ENCODE results near the gene TPSB2. TPM values are rescaled to one million over a fixed set of nuclear protein-coding genes. Genes with fewer than 3 reads are reported as not detected.
A peak's percentile ranks its signal among the peaks of the same experiment; 100 is the strongest.

TPSB2 gene
- total and polyA plus RNA-seq, 2 experiments from 2014 or later, result not detected

DNA sequence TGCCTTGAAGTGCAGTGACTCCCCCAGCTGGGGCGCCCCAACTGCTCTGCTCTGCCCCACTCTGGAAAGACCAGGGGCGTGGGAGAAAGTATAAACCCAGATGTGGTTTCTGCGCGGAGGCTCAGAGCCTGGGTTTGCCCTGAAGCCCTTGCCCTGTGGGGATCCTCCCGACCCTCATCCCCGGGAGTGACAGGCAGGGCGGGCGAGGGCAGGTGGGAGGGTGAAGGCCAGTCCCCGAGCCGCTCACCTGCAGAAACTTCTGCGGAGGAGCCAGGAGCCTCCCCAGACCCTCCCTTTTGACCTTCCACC lies 29.7 kb upstream of the TPSB2 start:
- no peak for DNase-seq
- TF ChIP-seq EZH2 (IDR thresholded peaks at IDR 0.05; ENCODE audit: insufficient read depth, poor library complexity, severe bottlenecking), result no peak
- no peak for TF ChIP-seq EZH2phosphoT487 (IDR thresholded peaks at IDR 0.05; ENCODE audit: insufficient read depth, low read depth)
- H3K9me3 ChIP-seq (ENCODE audit: low read depth), result no peaks in the 10 kb centered on the region
- in situ Hi-C loops (cut with MboI), result no loop called here
- H3K9me2 ChIP-seq (ENCODE audit: insufficient read depth), result no peaks in the 10 kb centered on the region
- 4 to 6% methylated on average over 11 of the region's 11 CpGs for WGBS, 2 experiments (ENCODE audit: low coverage in 1 of 2, low lambda C conversion rate in 2 of 2, missing lambda C conversion rate in 2 of 2)
- no peak overlapping the region for H3K9ac ChIP-seq
- H3K4me2 ChIP-seq (ENCODE audit: unreplicated experiment), result no peak overlapping the region
- no peaks in the 10 kb centered on the region for H3K4me1 ChIP-seq (ENCODE audit: insufficient read depth)
- peaks cover 21% of the 10 kb centered on the region for H3K27me3 ChIP-seq (replicated peaks; ENCODE audit: insufficient read depth)
- no peak overlapping the region for H3K27ac ChIP-seq
- H3K79me2 ChIP-seq (ENCODE audit: insufficient read depth), result no peaks in the 10 kb centered on the region
- no peak overlapping the region for H2AFZ ChIP-seq
- no peaks in the 10 kb centered on the region for H3K36me3 ChIP-seq (ENCODE audit: low read depth)
- H3K4me3 ChIP-seq, result no peak overlapping the region
- no peaks in the 10 kb centered on the region for H3F3A ChIP-seq (ENCODE audit: insufficient read depth)
- H4K20me1 ChIP-seq (ENCODE audit: insufficient read depth), result no peaks in the 10 kb centered on the region

GRCh38 chr16:1258906-1259759 lies 29.1 kb upstream of the TPSB2 start:
- in situ Hi-C loops (cut with MboI), result no loop called here
- no peaks in the 10 kb centered on the region for H3K4me1 ChIP-seq (ENCODE audit: insufficient read depth)
- 2 to 5% methylated on average over 40 to 41 of the region's 42 CpGs for WGBS, 2 experiments (ENCODE audit: low coverage in 1 of 2, low lambda C conversion rate in 2 of 2, missing lambda C conversion rate in 2 of 2)
- H3K36me3 ChIP-seq (ENCODE audit: low read depth), result no peaks in the 10 kb centered on the region
- H3K9me3 ChIP-seq (ENCODE audit: low read depth), result no peaks in the 10 kb centered on the region
- H2AFZ ChIP-seq, result no peak overlapping the region
- H3K27ac ChIP-seq, result no peak overlapping the region
- H3K27me3 ChIP-seq (replicated peaks; ENCODE audit: insufficient read depth), result peaks cover 21% of the 10 kb centered on the region
- H3K79me2 ChIP-seq (ENCODE audit: insufficient read depth), result no peaks in the 10 kb centered on the region
- no peaks in the 10 kb centered on the region for H4K20me1 ChIP-seq (ENCODE audit: insufficient read depth)
- no peak for DNase-seq
- H3K4me3 ChIP-seq, result no peak overlapping the region
- H3K4me2 ChIP-seq (ENCODE audit: unreplicated experiment), result no peak overlapping the region
- no peak overlapping the region for H3K9ac ChIP-seq
- H3K9me2 ChIP-seq (ENCODE audit: insufficient read depth), result no peaks in the 10 kb centered on the region
- TF ChIP-seq EZH2 (IDR thresholded peaks at IDR 0.05; ENCODE audit: insufficient read depth, poor library complexity, severe bottlenecking) (no peak), EZH2phosphoT487 (IDR thresholded peaks at IDR 0.05; ENCODE audit: insufficient read depth, low read depth) (no peak)
- H3F3A ChIP-seq (ENCODE audit: insufficient read depth), result no peaks in the 10 kb centered on the region

DNA sequence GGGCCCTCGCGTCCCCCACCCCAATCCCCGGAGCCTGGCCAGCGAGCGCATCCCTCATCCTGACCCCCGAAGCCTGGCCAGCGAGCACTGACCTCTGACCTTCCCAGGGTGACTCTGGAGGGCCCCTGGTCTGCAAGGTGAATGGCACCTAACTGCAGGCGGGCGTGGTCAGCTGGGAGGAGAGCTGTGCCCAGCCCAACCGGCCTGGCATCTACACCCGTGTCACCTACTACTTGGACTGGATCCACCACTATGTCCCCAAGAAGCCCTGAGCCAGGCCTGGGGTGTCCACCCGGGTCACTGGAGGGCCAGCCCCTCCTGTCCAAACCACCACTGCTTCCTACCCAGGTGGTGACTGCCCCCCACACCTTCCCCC lies 28.2 kb upstream of the TPSB2 start:
- peak; percentile 45 for DNase-seq
- no peaks in the 10 kb centered on the region for H4K20me1 ChIP-seq (ENCODE audit: insufficient read depth)
- H3K4me1 ChIP-seq (ENCODE audit: insufficient read depth), result no peaks in the 10 kb centered on the region
- no peaks in the 10 kb centered on the region for H3K9me3 ChIP-seq (ENCODE audit: low read depth)
- TF ChIP-seq EZH2phosphoT487 (IDR thresholded peaks at IDR 0.05; ENCODE audit: insufficient read depth, low read depth) (no peak), EZH2 (IDR thresholded peaks at IDR 0.05; ENCODE audit: insufficient read depth, poor library complexity, severe bottlenecking) (no peak)
- no peak overlapping the region for H3K9ac ChIP-seq
- H3K36me3 ChIP-seq (ENCODE audit: low read depth), result no peaks in the 10 kb centered on the region
- H3K4me2 ChIP-seq (ENCODE audit: unreplicated experiment), result no peak overlapping the region
- peaks cover 21% of the 10 kb centered on the region for H3K27me3 ChIP-seq (replicated peaks; ENCODE audit: insufficient read depth)
- H3K79me2 ChIP-seq (ENCODE audit: insufficient read depth), result no peaks in the 10 kb centered on the region
- WGBS, 2 experiments (ENCODE audit: low coverage in 1 of 2, low lambda C conversion rate in 2 of 2, missing lambda C conversion rate in 2 of 2), result 64 to 66% methylated on average over 11 to 12 of the region's 12 CpGs
- no peak overlapping the region for H3K27ac ChIP-seq
- no peak overlapping the region for H3K4me3 ChIP-seq
- in situ Hi-C loops (cut with MboI), result no loop called here
- no peak overlapping the region for H2AFZ ChIP-seq
- H3K9me2 ChIP-seq (ENCODE audit: insufficient read depth), result no peaks in the 10 kb centered on the region
- no peaks in the 10 kb centered on the region for H3F3A ChIP-seq (ENCODE audit: insufficient read depth)

- H3F3A ChIP-seq (ENCODE audit: insufficient read depth), result no peaks in the 10 kb centered on the region
- in situ Hi-C loops (cut with MboI), result no loop called here
- no peak for TF ChIP-seq EZH2 (IDR thresholded peaks at IDR 0.05; ENCODE audit: insufficient read depth, poor library complexity, severe bottlenecking)
- TF ChIP-seq EZH2phosphoT487 (IDR thresholded peaks at IDR 0.05; ENCODE audit: insufficient read depth, low read depth), result no peak
These were observed 27.7 kb upstream of the TPSB2 start for GRCh38 chr16:1257561-1258224.

More at GRCh38 chr16:1257561-1258224, 27.7 kb upstream of the TPSB2 start:
- WGBS, 2 experiments (ENCODE audit: low coverage in 1 of 2, low lambda C conversion rate in 2 of 2, missing lambda C conversion rate in 2 of 2), result 61 to 68% methylated on average over 28 to 34 of the region's 34 CpGs
- Histone ChIP-seq H2AFZ (no peak overlapping the region), H3K79me2 (ENCODE audit: insufficient read depth) (no peaks in the 10 kb centered on the region), H4K20me1 (ENCODE audit: insufficient read depth) (no peaks in the 10 kb centered on the region), H3K4me1 (ENCODE audit: insufficient read depth) (no peaks in the 10 kb centered on the region), H3K4me2 (ENCODE audit: unreplicated experiment) (no peak overlapping the region), H3K9me2 (ENCODE audit: insufficient read depth) (no peaks in the 10 kb centered on the region), H3K27me3 (replicated peaks; ENCODE audit: insufficient read depth) (peaks cover 21% of the 10 kb centered on the region), H3K36me3 (ENCODE audit: low read depth) (no peaks in the 10 kb centered on the region), H3K9ac (no peak overlapping the region), H3K27ac (no peak overlapping the region), H3K9me3 (ENCODE audit: low read depth) (no peaks in the 10 kb centered on the region), H3K4me3 (no peak overlapping the region)
- peak; percentile 26 for DNase-seq

Data from GM23248 (cell line).